NB4 (cell line): Measurements from ENCODE around the gene PDSS1.

Source experiments
- MYC ChIP-seq: IDR thresholded peaks from 2 replicates; pipeline ENCODE4 v1.6.1; 2011; ENCODE audit warnings: low read depth, low read length
- TF ChIP-seq, protein P1 (sequence below): IDR thresholded peaks from one replicate; pipeline ENCODE4 v1.5.1; 2012; ENCODE audit warnings: low read depth, low read length

- TF ChIP-seq, protein P1, sequence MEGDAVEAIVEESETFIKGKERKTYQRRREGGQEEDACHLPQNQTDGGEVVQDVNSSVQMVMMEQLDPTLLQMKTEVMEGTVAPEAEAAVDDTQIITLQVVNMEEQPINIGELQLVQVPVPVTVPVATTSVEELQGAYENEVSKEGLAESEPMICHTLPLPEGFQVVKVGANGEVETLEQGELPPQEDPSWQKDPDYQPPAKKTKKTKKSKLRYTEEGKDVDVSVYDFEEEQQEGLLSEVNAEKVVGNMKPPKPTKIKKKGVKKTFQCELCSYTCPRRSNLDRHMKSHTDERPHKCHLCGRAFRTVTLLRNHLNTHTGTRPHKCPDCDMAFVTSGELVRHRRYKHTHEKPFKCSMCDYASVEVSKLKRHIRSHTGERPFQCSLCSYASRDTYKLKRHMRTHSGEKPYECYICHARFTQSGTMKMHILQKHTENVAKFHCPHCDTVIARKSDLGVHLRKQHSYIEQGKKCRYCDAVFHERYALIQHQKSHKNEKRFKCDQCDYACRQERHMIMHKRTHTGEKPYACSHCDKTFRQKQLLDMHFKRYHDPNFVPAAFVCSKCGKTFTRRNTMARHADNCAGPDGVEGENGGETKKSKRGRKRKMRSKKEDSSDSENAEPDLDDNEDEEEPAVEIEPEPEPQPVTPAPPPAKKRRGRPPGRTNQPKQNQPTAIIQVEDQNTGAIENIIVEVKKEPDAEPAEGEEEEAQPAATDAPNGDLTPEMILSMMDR, result no peak
- no peak for TF ChIP-seq MYC
Observed at GRCh38 chr10:26746061-26746460, 48.6 kb downstream of the PDSS1 start.
